Stimulated activated CD8-positive, alpha-beta memory T cell treated with anti-CD3 and anti-CD28 coated beads, Interleukin-15, amount 100 ng/mL, for 4 hours (primary cell): ENCODE results near the gene UNC80.

Source experiments
- DNase-seq, 2 donors: peaks; one replicate each; pipeline ENCODE4 v3.0.0-alpha.2; 2020; ENCODE audit warnings: low read depth in 2 of 2

Gene UNC80

GRCh38 chr2:209908511-209908910 is 136.9 kb downstream of the UNC80 start:
- DNase-seq, result no peak

GRCh38 chr2:209911486-209911885 is 139.9 kb downstream of the UNC80 start:
- no peak for DNase-seq

- no peak for DNase-seq
These were observed 142.2 kb downstream of the UNC80 start for GRCh38 chr2:209913786-209914345.

GRCh38 chr2:209917154-209917771 is 145.6 kb downstream of the UNC80 start:
- no peak for DNase-seq

- no peak for DNase-seq
These were observed 146.6 kb downstream of the UNC80 start for GRCh38 chr2:209918251-209918650.

GRCh38 chr2:209922116-209922515 is 150.5 kb downstream of the UNC80 start:
- DNase-seq, result no peak

GRCh38 chr2:209929369-209929768 is 157.7 kb downstream of the UNC80 start:
- no peak for DNase-seq

- no peak for DNase-seq
These were observed 162.2 kb downstream of the UNC80 start for GRCh38 chr2:209933499-209934483.

GRCh38 chr2:209936106-209936666 is 164.6 kb downstream of the UNC80 start:
- DNase-seq, result no peak

- no peak for DNase-seq
These were observed 166.3 kb downstream of the UNC80 start for GRCh38 chr2:209937893-209938292.

GRCh38 chr2:209938906-209939305 is 167.3 kb downstream of the UNC80 start:
- no peak for DNase-seq

GRCh38 chr2:209940936-209941335 is 169.3 kb downstream of the UNC80 start:
- no peak for DNase-seq

- DNase-seq, result no peak
These were observed 170.8 kb downstream of the UNC80 start for GRCh38 chr2:209942426-209942825.

GRCh38 chr2:209942936-209943605 is 171.4 kb downstream of the UNC80 start:
- no peak for DNase-seq

GRCh38 chr2:209943776-209944175 is 172.1 kb downstream of the UNC80 start:
- no peak for DNase-seq

- no peak for DNase-seq
These were observed 174.9 kb downstream of the UNC80 start for GRCh38 chr2:209946539-209946938.

GRCh38 chr2:209956271-209956670 is 184.6 kb downstream of the UNC80 start:
- no peak for DNase-seq

- DNase-seq, result no peak
These were observed 186.4 kb downstream of the UNC80 start for GRCh38 chr2:209958016-209958415.

GRCh38 chr2:209960045-209960444 is 188.4 kb downstream of the UNC80 start:
- DNase-seq, result no peak

- no peak for DNase-seq
These were observed 189.3 kb downstream of the UNC80 start for GRCh38 chr2:209960676-209961630.

GRCh38 chr2:209965723-209966122 is 194.1 kb downstream of the UNC80 start:
- no peak for DNase-seq
